ENCODE results near the gene TAP2. TPM values are rescaled to one million over a fixed set of nuclear protein-coding genes. Genes with fewer than 3 reads are reported as not detected.

Gene TAP2
- total and polyA plus RNA-seq, 2 donors (not counting 1 experiment from before 2014, with no cell fraction given), result 66.1 to 126 TPM

GRCh38 chr6:32868257-32868788, 29.8 kb upstream of the TAP2 start:
- H3K9me3 Mint-ChIP-seq (ENCODE audit: insufficient read depth), result no peaks in the 10 kb centered on the region
- 0% methylated on average over 1 of the region's 5 CpGs for WGBS (ENCODE audit: insufficient coverage)

More at GRCh38 chr6:32868257-32868788, 29.8 kb upstream of the TAP2 start:
- no peak overlapping the region for H3K27ac Mint-ChIP-seq
- H4K20me1 ChIP-seq (ENCODE audit: control insufficient read depth, insufficient read depth, low read length, poor library complexity, severe bottlenecking), result no peaks in the 10 kb centered on the region
- H3K27me3 ChIP-seq (replicated peaks in 1 of 4; ENCODE audit: control extremely low read depth in 1 of 4, control insufficient read depth in 3 of 4, insufficient read depth in 4 of 4, low read length in 3 of 4), result no peaks in the 10 kb centered on the region
- H3K27me3 Mint-ChIP-seq, result no peaks in the 10 kb centered on the region
- TF ChIP-seq EZH2 (IDR thresholded peaks at IDR 0.05; ENCODE audit: borderline replicate concordance, insufficient read depth, low read depth, low read length, poor library complexity, severe bottlenecking) (no peak), CTCF (IDR thresholded peaks at IDR 0.05) (peak; percentile 94)
- ATAC-seq (ENCODE audit: low read depth) (peak; percentile 64), DNase-seq (peak; percentile 91)
- H3K36me3 ChIP-seq (replicated peaks in 1 of 2; ENCODE audit: control extremely low read depth in 1 of 2, control insufficient read depth in 1 of 2, extremely low read depth in 1 of 2, insufficient read depth in 2 of 2, low read length in 1 of 2), result peaks cover 0 to 2% of the 10 kb centered on the region in 2 experiments
- no peaks in the 10 kb centered on the region for H3K79me2 ChIP-seq (ENCODE audit: control insufficient read depth, insufficient read depth, low read length)
- intact Hi-C loops (cut with micrococcal nuclease), result loop anchor here (1.0 to 5.0 kb wide), 7 partner anchors 14 to 453 kb away; partner anchors contain the start of genes HLA-DOB, PSMB9 and TAP2
- H3K9ac ChIP-seq (ENCODE audit: low read length), result no peak overlapping the region
- H3K4me3 ChIP-seq (ENCODE audit: control extremely low read depth in 1 of 5, extremely low read depth in 1 of 5, insufficient read depth in 1 of 5, low read depth in 2 of 5, low read length in 4 of 5), result no peak overlapping the region
- peak overlapping the region; percentile 63 for H3K4me2 ChIP-seq (replicated peaks; ENCODE audit: low read depth, low read length, poor library complexity, severe bottlenecking)
- ChIA-PET CTCF (interaction anchor here (0.5 to 9.6 kb wide), 71 partner anchors 10 to 774 kb away, joined by 3 to 249 read pairs (median 5); partner anchors contain the start of genes BRD2, HLA-DMA, HLA-DMB and HLA-DOB), POLR2A (interaction anchor here (0.6 to 2.8 kb wide), 11 partner anchors 10 to 176 kb away, joined by 3 to 37 read pairs (median 5); partner anchors contain the start of genes PSMB8, PSMB9, TAP1 and TAP2)
- peaks cover 30% of the 10 kb centered on the region for H3K4me1 Mint-ChIP-seq
- H2AFZ ChIP-seq (ENCODE audit: insufficient read depth, low read depth, low read length, poor library complexity, severe bottlenecking), result no peak overlapping the region
- no peak overlapping the region for H3K4me3 Mint-ChIP-seq
- H3K4me1 ChIP-seq (ENCODE audit: control insufficient read depth in 2 of 2, insufficient read depth in 2 of 2, low read length in 2 of 2), result peaks cover 27 to 28% of the 10 kb centered on the region in 2 donors
- peaks cover 0 to 4% (median 0%) of the 10 kb centered on the region in 3 donors for H3K9me3 ChIP-seq (ENCODE audit: control extremely low read depth in 1 of 3, control insufficient read depth in 2 of 3, insufficient read depth in 1 of 3, low read length in 2 of 3)
- H3K27ac ChIP-seq (ENCODE audit: low read length in 2 of 2), result no peak overlapping the region
